Right lobe of liver (tissue), 6 donors: ENCODE results near the gene GVQW3. TPM values are rescaled to one million over a fixed set of nuclear protein-coding genes. Genes with fewer than 3 reads are reported as not detected.
"Not testable (repeated sequence)": the region's sequence is repeated elsewhere in the genome, so short reads cannot be mapped to it uniquely, and the experiment has no call there.

Experiments used
- ATAC-seq, 4 donors: fragments of 200-7000 bp; cut with Tn5 transposase; one replicate each; pipeline ENCODE4 v1.9.1; 2020; ENCODE audit warnings: mild to moderate bottlenecking in 4 of 4, moderate library complexity in 4 of 4
- DNase-seq, 3 donors: peaks; one replicate each; pipeline ENCODE4 v3.0.0-alpha.2; 2020
- H3K27ac ChIP-seq, 3 donors: fragments of 200-600 bp; one replicate each; pipeline ENCODE4 v1.8.0; 2022
- H3K27me3 ChIP-seq, 2 donors: fragments of 200-600 bp; one replicate each; pipeline ENCODE4 v1.8.0; 2022
- H3K36me3 ChIP-seq, 4 donors: fragments of 200-600 bp; sonication (generic) in 1 of 4; one replicate each; pipeline versions ENCODE4 v1.5.1 to v1.8.0; 2017 to 2022; ENCODE audit warnings: control low read depth in 1 of 4
- H3K4me1 ChIP-seq, 4 donors: fragments of 200-600 bp; sonication (generic) in 1 of 4; one replicate each; pipeline versions ENCODE4 v1.5.1 to v1.8.0; 2017 to 2022; ENCODE audit warnings: control low read depth in 1 of 4
- H3K4me3 ChIP-seq, 3 donors: fragments of 200-600 bp; one replicate each; pipeline ENCODE4 v1.8.0; 2022
- H3K9me3 ChIP-seq, 4 donors: fragments of 200-600 bp; sonication (generic) in 1 of 4; one replicate each; pipeline versions ENCODE4 v1.5.1 to v1.8.0; 2017 to 2022; ENCODE audit warnings: control low read depth in 1 of 4
- CTCF ChIP-seq, 4 donors: fragments of 200-600 bp in 3 of 4; fragments of 450-650 bp in 1 of 4; IDR thresholded peaks; one replicate each; pipeline versions ENCODE4 v1.5.1 to v1.8.0; 2016 to 2022; ENCODE audit warnings: antibody characterized with exemption in 4 of 4, mild to moderate bottlenecking in 2 of 4
- POLR2A ChIP-seq: fragments of 450-650 bp; IDR thresholded peaks from one replicate; pipeline ENCODE4 v1.6.1; 2017; ENCODE audit warnings: antibody characterized with exemption, mild to moderate bottlenecking
- WGBS: methylation state at CpG from one replicate; pipeline ENCODE4 v1.1.6; 2018; ENCODE audit warnings: low coverage, low lambda C conversion rate; ENCODE audit not compliant: insufficient coverage; ENCODE audit errors: missing lambda C conversion rate; 5-methylcytosine and 5-hydroxymethylcytosine counted together
- intact Hi-C, 2 donors: fragments of 100-400 bp; cut with DNase I; formaldehyde crosslinking; loops; one replicate each; pipeline versions ENCODE4 v1.11.2 to v1.14.1; 2022
- total RNA-seq, 6 experiments: library from RNA; depleted of rRNA in 2 of 6; stranded (reverse); fragments of >200 nt in 2 of 6; fragmentation: NEBNext Ultra II Directional in 3 of 6; extraction: Animal tissue kit (Norgen Biotek cat#: 25700) in 3 of 6; gene quantifications; one replicate each; pipeline versions ENCODE4 v1.1.0 to v1.2.4, GENCODE V29; 2016 to 2023
- donor health status: DM: no; HTN: yes; CAD: no.
- donor health status: DM: no; HTN: no; CAD: no.
- donor health status: DM: no; HTN: no; CAD: no.
- donor health status: DM: no; HTN: yes; CAD: no.
- donor health status: DM: no; HTN: yes; CAD: no.

Gene GVQW3
- total RNA-seq, 6 experiments from 2014 or later, result 0.32 to 0.84 (median 0.49) TPM; not detected in 1

DNA sequence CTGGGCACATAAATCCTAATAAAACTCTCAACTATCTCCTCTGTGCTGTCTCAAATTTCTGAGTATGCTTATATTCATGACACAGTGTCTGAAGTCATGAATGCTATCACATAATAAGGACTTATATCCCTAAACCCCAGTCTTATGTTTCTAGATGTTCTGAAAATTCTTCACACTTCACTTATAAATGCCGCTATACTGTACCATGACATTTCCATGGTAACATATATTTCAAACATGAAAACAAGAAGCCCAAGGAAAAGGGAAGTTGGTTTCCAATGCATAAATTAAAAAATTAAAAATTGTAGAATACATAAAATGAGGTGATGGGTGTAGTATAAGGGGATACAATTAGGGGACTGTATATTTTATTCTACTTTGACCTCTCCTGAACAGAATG is 11.7 kb downstream of the GVQW3 start:
- H3K27me3 ChIP-seq, result no peaks in the 10 kb centered on the region
- H3K27ac ChIP-seq, result no peak overlapping the region
- no peak overlapping the region for H3K4me3 ChIP-seq
- H3K9me3 ChIP-seq, result no peaks in the 10 kb centered on the region
- no peak for ATAC-seq
- WGBS, result 69% methylated on average over 1 of the region's 1 CpG
- no peaks in the 10 kb centered on the region for H3K4me1 ChIP-seq
- intact Hi-C loops, result no loop called here
- DNase-seq, result no peak
- TF ChIP-seq POLR2A (no peak), CTCF (IDR thresholded peaks at IDR 0.05) (no peak)
- no peaks in the 10 kb centered on the region for H3K36me3 ChIP-seq

DNA sequence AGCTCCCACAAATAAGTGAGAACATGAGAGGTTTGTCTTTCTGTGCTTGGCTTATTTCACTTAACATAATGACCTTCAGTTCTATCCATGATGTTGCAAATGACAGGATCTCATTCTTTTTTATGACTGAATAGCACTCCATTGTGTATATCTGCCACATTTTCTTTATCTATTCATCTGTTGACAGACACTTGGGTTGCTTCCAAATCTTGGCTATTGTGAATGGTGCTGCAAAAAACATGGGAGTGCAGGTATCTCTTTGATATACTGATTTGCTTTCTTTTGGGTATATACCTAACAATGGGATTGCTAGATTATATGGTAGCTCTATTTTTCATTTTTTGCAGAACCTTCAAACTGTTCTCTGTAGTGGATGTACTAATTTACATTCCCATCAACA is 13.3 kb downstream of the GVQW3 start:
- no peak overlapping the region for H3K27ac ChIP-seq
- TF ChIP-seq POLR2A (no peak), CTCF (IDR thresholded peaks at IDR 0.05) (no peak)
- no peak overlapping the region for H3K4me3 ChIP-seq
- H3K36me3 ChIP-seq, result no peaks in the 10 kb centered on the region
- H3K27me3 ChIP-seq, result no peaks in the 10 kb centered on the region
- no peaks in the 10 kb centered on the region for H3K4me1 ChIP-seq
- ATAC-seq (no peak), DNase-seq (no peak)
- no peaks in the 10 kb centered on the region for H3K9me3 ChIP-seq
- intact Hi-C loops, result no loop called here

GRCh38 chr11:76395296-76395695 is 14.2 kb downstream of the GVQW3 start:
- Histone ChIP-seq H3K4me1 (no peaks in the 10 kb centered on the region), H3K36me3 (no peaks in the 10 kb centered on the region), H3K4me3 (no peak overlapping the region), H3K27ac (no peak overlapping the region), H3K9me3 (no peaks in the 10 kb centered on the region), H3K27me3 (no peaks in the 10 kb centered on the region)
- TF ChIP-seq POLR2A, result no peak
- 100% methylated on average over 1 of the region's 1 CpG for WGBS
- DNase-seq (no peak), ATAC-seq (no peak)
- intact Hi-C loops, result no loop called here

DNA sequence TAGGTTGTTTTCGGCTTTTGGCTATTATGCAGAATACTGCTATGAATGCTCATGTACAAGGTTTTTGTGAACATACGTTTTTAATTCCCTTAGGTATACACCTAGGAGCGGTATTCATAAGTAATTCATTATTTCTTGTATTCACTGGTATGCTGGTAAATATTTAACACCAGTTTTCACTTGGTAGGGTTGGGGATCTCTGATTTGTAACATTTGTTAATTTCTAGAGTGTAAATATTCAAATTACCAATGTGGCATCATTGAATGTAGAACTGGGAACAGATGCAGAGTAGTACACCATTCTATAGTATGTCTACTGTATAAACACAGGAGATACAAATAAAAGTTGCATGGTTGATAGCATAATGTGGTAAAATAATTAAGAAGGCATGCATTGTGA is 16.3 kb downstream of the GVQW3 start:
- H3K27me3 ChIP-seq, result no peaks in the 10 kb centered on the region
- no peaks in the 10 kb centered on the region for H3K36me3 ChIP-seq
- DNase-seq, result no peak
- intact Hi-C loops, result no loop called here
- no peak for ATAC-seq
- H3K4me1 ChIP-seq, result no peaks in the 10 kb centered on the region
- TF ChIP-seq POLR2A, result no peak
- TF ChIP-seq CTCF (IDR thresholded peaks at IDR 0.05), result no peak
- H3K9me3 ChIP-seq, result no peaks in the 10 kb centered on the region
- WGBS, result 84% methylated on average over 3 of the region's 3 CpGs
- no peak overlapping the region for H3K4me3 ChIP-seq
- no peak overlapping the region for H3K27ac ChIP-seq

GRCh38 chr11:76400967-76401366 is 19.8 kb downstream of the GVQW3 start:
- no peak overlapping the region for H3K4me3 ChIP-seq
- no peak for DNase-seq
- H3K36me3 ChIP-seq, result no peaks in the 10 kb centered on the region
- 100% methylated on average over 1 of the region's 1 CpG for whole genome bisulfite sequencing
- TF ChIP-seq POLR2A (no peak), CTCF (IDR thresholded peaks at IDR 0.05) (no peak)
- H3K4me1 ChIP-seq, result no peaks in the 10 kb centered on the region
- no peaks in the 10 kb centered on the region for H3K27me3 ChIP-seq
- H3K27ac ChIP-seq, result no peak overlapping the region
- intact Hi-C loops, result no loop called here
- no peaks in the 10 kb centered on the region for H3K9me3 ChIP-seq
- no peak for ATAC-seq

DNA sequence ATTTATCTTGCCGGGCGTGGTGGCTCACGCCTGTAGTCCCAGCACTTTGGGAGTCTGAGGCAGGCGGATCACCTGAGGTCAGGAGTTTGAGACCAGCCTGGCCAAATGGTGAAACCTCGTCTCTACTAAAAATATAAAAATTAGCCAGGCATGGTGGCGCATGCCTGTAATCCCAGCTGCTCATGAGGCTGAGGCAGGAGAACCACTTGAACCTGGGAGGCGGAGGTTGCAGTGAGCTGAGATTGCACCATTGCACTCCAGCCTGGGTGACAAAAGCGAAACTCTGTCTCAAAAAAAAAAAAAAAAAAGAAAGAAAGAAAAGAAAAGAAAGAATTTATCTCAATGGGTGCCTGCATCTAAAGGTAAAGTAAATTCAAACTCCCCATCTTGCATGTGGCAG is 20.4 kb downstream of the GVQW3 start:
- H3K36me3 ChIP-seq, H3K4me1 ChIP-seq, H3K27me3 ChIP-seq, H3K4me3 ChIP-seq, H3K9me3 ChIP-seq, intact Hi-C loops, ATAC-seq, DNase-seq, H3K27ac ChIP-seq: not testable (repeated sequence)
- 79% methylated on average over 5 of the region's 8 CpGs for WGBS
